Keratinocyte (primary cell): ENCODE results near the gene ANKMY2. TPM values are rescaled to one million over a fixed set of nuclear protein-coding genes. Genes with fewer than 3 reads are reported as not detected.
A peak's percentile ranks its signal among the peaks of the same experiment; 100 is the strongest.
"Not testable (repeated sequence)": the region's sequence is repeated elsewhere in the genome, so short reads cannot be mapped to it uniquely, and the experiment has no call there.

Experiments
- DNase-seq: peaks from one replicate; pipeline ENCODE4 v3.0.0-alpha.2; 2011; ENCODE audit warnings: low read depth, missing footprints, low spot score
- FAIRE-seq: peaks from 2 replicates; lab custom pipeline; 2011; peaks lifted over from hg19 to GRCh38; lab: Jason Lieb, UNC
- H2AFZ ChIP-seq: 2 replicates; pipeline ENCODE4 v1.6.0; 2012; ENCODE audit warnings: low read length, control low read depth, inconsistent platforms; ENCODE audit not compliant: control insufficient read depth
- H3K27ac ChIP-seq: 2 replicates; pipeline ENCODE4 v1.5.1; 2011; ENCODE audit warnings: low read length; ENCODE audit not compliant: control insufficient read depth, insufficient read depth
- H3K27me3 ChIP-seq: 3 replicates; pipeline ENCODE4 v1.6.0; 2011; ENCODE audit warnings: low read length; ENCODE audit not compliant: control insufficient read depth, insufficient read depth; ENCODE audit errors: extremely low read depth
- H3K36me3 ChIP-seq, 2 experiments: 2 replicates in 1 of 2; 3 replicates in 1 of 2; pipeline ENCODE4 v1.5.1; 2011; ENCODE audit warnings: low read length in 2 of 2, mild to moderate bottlenecking in 1 of 2; ENCODE audit not compliant: control insufficient read depth in 2 of 2, insufficient read depth in 2 of 2; ENCODE audit errors: extremely low read depth in 1 of 2
- H3K4me1 ChIP-seq: 3 replicates; pipeline ENCODE4 v1.5.1; 2011; ENCODE audit warnings: low read length; ENCODE audit not compliant: control insufficient read depth, insufficient read depth; ENCODE audit errors: extremely low read depth
- H3K4me2 ChIP-seq: 3 replicates; pipeline ENCODE4 v1.6.0; 2011; ENCODE audit warnings: low read depth, low read length; ENCODE audit not compliant: control insufficient read depth, insufficient read depth; ENCODE audit errors: extremely low read depth
- H3K4me3 ChIP-seq, 3 experiments: fragments of 200-600 bp in 1 of 3; sonication (generic) in 1 of 3; 2 replicates in 2 of 3; 3 replicates in 1 of 3; pipeline ENCODE4 v1.5.1; 2011 to 2016; ENCODE audit warnings: low read length in 3 of 3, mild to moderate bottlenecking in 3 of 3, control low read depth in 2 of 3, inconsistent platforms in 1 of 3, low read depth in 1 of 3, mixed read lengths in 1 of 3, mixed run types in 1 of 3, moderate library complexity in 1 of 3; ENCODE audit not compliant: control insufficient read depth in 2 of 3, insufficient read depth in 2 of 3; ENCODE audit errors: extremely low read depth in 1 of 3
- H3K79me2 ChIP-seq: 2 replicates; pipeline ENCODE4 v1.6.0; 2012; ENCODE audit warnings: low read length; ENCODE audit not compliant: control insufficient read depth, insufficient read depth
- H3K9ac ChIP-seq: 3 replicates; pipeline ENCODE4 v1.6.0; 2011; ENCODE audit warnings: low read length; ENCODE audit not compliant: control insufficient read depth, insufficient read depth; ENCODE audit errors: extremely low read depth
- H3K9me1 ChIP-seq: 3 replicates; pipeline ENCODE4 v1.6.0; 2011; ENCODE audit warnings: low read length; ENCODE audit not compliant: control insufficient read depth, insufficient read depth; ENCODE audit errors: extremely low read depth
- H3K9me3 ChIP-seq: 2 replicates; pipeline ENCODE4 v1.5.1; 2012; ENCODE audit warnings: low read depth, low read length; ENCODE audit not compliant: control insufficient read depth
- H4K20me1 ChIP-seq: 3 replicates; pipeline ENCODE4 v1.6.0; 2011; ENCODE audit warnings: low read length; ENCODE audit not compliant: control insufficient read depth, insufficient read depth; ENCODE audit errors: extremely low read depth
- EZH2 ChIP-seq: IDR thresholded peaks from one replicate; pipeline ENCODE4 v1.6.1; 2012; ENCODE audit warnings: inconsistent platforms, mild to moderate bottlenecking, low read length, moderate library complexity
- dilution Hi-C: fragments of 300-500 bp; cut with MboI; formaldehyde crosslinking; loops from one replicate; pipeline ENCODE4 v1.7.0; 2020; ENCODE audit warnings: low sequenced_read_pairs; ENCODE audit not compliant: extremely low pct_ligation_motif_present
- polyA plus RNA-seq, 5 experiments: library from polyadenylated mRNA; depleted of rRNA in 3 of 5; stranded (reverse) in 3 of 5; stranded (forward) in 1 of 5; unstranded in 1 of 5; fragments of >200 nt; gene quantifications; 1 replicate in 1 of 5; 2 replicates in 3 of 5; 3 replicates in 1 of 5; pipeline versions ENCODE4 v1.2.1 to v1.2.3, GENCODE V29; 2011 to 2012; ENCODE audit warnings: missing spikeins in 2 of 5, low read depth in 1 of 5, low replicate concordance in 1 of 5
- TF ChIP-seq, protein P1 (sequence below), 3 experiments: IDR thresholded peaks in 1 of 3; conservative IDR thresholded peaks in 1 of 3; optimal IDR thresholded peaks in 1 of 3; 2 replicates in 2 of 3; 3 replicates in 1 of 3; pipeline versions ENCODE3 to v1.5.1; 2011; ENCODE audit warnings: low read length in 3 of 3, mild to moderate bottlenecking in 3 of 3, moderate library complexity in 2 of 3, control low read depth in 1 of 3, inconsistent platforms in 1 of 3; ENCODE audit not compliant: insufficient read depth in 2 of 3; ENCODE audit errors: extremely low read depth in 1 of 3

The ANKMY2 gene
- polyA plus RNA-seq, 1 donor (not counting 4 experiments of a cell fraction or from before 2014, with no cell fraction given), result 13.3 TPM

DNA sequence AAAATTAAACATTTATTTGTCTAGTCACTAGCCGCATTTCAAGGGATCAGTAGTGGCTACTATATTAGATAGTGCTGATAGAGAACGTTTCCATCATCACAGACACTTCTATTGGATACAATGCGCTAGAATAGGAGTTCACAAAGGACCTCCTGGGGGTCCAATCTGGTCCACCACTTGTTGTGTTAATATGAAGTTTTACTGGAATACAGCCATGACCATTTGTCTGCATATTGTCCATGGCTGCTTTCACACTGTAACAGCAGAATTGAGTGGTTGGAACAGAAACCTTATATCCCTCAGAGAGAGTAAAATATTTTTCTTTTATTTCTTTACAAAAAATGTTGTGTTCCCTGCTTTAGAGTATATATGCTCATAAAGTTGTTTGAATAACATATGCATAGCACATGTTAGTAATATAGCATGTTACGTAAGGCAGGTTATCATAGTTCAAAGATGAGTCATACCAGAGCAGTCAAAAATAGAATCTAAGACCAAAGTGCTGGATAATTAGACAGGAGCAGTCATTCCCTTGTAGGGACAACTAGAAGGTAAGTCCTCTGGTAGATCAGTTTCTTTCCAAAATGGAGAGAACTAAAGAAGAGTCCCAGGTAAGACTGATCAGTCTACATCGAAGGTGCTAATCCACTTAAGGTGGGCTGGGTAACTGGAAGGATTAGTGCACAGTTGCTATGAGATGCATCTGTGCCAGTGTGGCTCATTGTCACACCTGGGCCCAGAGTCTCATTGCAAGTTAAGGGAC, 15.3 kb upstream of the ANKMY2 start:
- peak; percentile 72 for FAIRE-seq
- dilution Hi-C loops, result no loop called here
- no peak for DNase-seq

DNA sequence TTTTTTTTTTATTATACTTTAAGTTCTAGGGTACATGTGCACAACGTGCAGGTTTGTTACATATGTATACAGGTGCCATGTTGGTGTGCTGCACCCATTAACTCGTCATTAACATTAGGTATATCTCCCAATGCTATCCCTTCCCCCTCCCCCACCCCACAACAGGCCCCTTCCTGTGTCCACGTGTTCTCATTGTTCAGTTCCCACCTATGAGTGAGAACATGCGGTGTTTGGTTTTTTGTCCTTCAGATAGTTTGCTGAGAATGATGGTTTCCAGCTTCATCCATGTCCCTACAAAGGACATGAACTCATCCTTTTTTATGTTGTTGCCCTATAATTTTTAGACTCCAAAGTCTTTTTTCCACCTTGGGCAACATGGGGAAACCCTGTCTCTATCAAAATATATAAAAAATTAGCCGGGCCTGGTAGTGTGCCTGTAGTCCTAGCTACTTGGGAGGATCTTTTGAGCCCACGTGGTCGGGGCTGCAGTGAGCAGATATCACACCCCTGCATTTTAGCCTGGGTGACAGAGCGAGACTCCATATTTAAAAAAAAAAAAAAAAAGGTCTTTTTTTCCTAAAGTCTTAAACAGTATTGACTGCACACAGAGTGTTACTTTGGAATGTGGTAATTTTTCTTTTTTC, 14.4 kb upstream of the ANKMY2 start:
- H3K4me3 ChIP-seq, H3K36me3 ChIP-seq, H3K4me2 ChIP-seq, H3K9ac ChIP-seq, H3K27me3 ChIP-seq, dilution Hi-C loops, H2AFZ ChIP-seq, H4K20me1 ChIP-seq, FAIRE-seq, DNase-seq, H3K9me3 ChIP-seq, H3K9me1 ChIP-seq, H3K27ac ChIP-seq: not testable (repeated sequence)
- Histone ChIP-seq H3K4me1 (peaks cover 22% of the 10 kb centered on the region), H3K79me2 (peaks cover 81% of the 10 kb centered on the region)

More for the DNA sequence above, 15.3 kb upstream of the ANKMY2 start:
- H3K36me3 ChIP-seq, result peaks cover 2 to 7% of the 10 kb centered on the region in 2 experiments
- H3K4me2 ChIP-seq, result peak overlapping the region; percentile 67
- H3K9me1 ChIP-seq, result no peaks in the 10 kb centered on the region
- no peaks in the 10 kb centered on the region for H3K9me3 ChIP-seq
- no peak overlapping the region for H3K9ac ChIP-seq
- no peaks in the 10 kb centered on the region for H3K27me3 ChIP-seq
- no peak overlapping the region for H2AFZ ChIP-seq
- H3K79me2 ChIP-seq, result peaks cover 78% of the 10 kb centered on the region
- peaks cover 22% of the 10 kb centered on the region for H3K4me1 ChIP-seq
- TF ChIP-seq EZH2, result no peak
- TF ChIP-seq, protein P1, sequence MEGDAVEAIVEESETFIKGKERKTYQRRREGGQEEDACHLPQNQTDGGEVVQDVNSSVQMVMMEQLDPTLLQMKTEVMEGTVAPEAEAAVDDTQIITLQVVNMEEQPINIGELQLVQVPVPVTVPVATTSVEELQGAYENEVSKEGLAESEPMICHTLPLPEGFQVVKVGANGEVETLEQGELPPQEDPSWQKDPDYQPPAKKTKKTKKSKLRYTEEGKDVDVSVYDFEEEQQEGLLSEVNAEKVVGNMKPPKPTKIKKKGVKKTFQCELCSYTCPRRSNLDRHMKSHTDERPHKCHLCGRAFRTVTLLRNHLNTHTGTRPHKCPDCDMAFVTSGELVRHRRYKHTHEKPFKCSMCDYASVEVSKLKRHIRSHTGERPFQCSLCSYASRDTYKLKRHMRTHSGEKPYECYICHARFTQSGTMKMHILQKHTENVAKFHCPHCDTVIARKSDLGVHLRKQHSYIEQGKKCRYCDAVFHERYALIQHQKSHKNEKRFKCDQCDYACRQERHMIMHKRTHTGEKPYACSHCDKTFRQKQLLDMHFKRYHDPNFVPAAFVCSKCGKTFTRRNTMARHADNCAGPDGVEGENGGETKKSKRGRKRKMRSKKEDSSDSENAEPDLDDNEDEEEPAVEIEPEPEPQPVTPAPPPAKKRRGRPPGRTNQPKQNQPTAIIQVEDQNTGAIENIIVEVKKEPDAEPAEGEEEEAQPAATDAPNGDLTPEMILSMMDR (optimal IDR thresholded peaks at IDR 0.05 in 1 of 3, IDR thresholded peaks at IDR 0.05 in 1 of 3, conservative IDR thresholded peaks at IDR 0.05 in 1 of 3; ENCODE audit: extremely low read depth in 1 of 3, insufficient read depth in 2 of 3, low read length in 3 of 3), result no peak
- H3K4me3 ChIP-seq, result no peak overlapping the region
- peak overlapping the region; percentile 29 for H3K27ac ChIP-seq
- peaks cover 3% of the 10 kb centered on the region for H4K20me1 ChIP-seq
